ENCODE measurements around the gene HMG20A. TPM values are rescaled to one million over a fixed set of nuclear protein-coding genes. Genes with fewer than 3 reads are reported as not detected.

Gene HMG20A
- total RNA-seq, 6 experiments from 2014 or later, result 26.6 to 30.5 (median 28.3) TPM

DNA sequence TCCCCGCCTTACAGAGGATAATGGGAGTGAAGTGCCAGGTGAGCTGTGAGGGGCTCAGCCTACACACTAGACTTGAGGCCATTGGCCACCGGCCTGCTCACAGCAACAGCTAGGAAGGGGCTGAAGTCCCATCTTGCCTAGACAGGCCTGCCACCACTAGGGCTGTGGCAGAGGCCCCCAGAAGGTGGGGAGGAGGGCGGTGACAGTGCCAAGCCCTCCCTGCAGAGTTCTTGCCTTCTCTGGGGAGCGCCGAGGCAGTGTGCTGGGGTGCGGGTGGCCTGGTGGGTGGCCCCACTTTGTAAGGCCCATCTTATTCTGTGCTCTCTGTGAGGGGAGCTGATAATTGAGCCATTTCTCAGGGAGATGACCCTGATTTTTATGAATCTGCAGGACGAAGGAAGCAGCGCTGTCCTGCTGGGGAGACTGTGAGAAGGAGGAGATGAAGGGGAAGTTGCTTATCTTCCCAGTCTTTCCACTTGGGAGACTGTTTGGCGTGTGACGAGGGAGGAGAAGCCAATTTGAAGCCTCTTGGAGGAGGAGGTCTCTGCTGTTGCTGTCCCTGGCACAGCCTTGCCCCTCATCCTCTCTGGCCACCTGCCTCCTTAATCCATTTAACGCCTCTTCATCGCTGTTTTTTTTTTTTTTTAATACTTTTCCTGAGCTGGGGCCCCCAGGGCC lies 107.7 kb downstream of the HMG20A start:
- Mint-ChIP-seq H3K36me3 (ENCODE audit: low read depth) (no peaks in the 10 kb centered on the region), H3K4me1 (ENCODE audit: low read depth) (peaks cover 15% of the 10 kb centered on the region), H3K9me3 (no peaks in the 10 kb centered on the region), H3K27ac (no peak overlapping the region), H3K27me3 (ENCODE audit: insufficient read depth) (peaks cover 29% of the 10 kb centered on the region), H3K4me3 (no peak overlapping the region)
- no peak for DNase-seq
- TF ChIP-seq, protein P1, sequence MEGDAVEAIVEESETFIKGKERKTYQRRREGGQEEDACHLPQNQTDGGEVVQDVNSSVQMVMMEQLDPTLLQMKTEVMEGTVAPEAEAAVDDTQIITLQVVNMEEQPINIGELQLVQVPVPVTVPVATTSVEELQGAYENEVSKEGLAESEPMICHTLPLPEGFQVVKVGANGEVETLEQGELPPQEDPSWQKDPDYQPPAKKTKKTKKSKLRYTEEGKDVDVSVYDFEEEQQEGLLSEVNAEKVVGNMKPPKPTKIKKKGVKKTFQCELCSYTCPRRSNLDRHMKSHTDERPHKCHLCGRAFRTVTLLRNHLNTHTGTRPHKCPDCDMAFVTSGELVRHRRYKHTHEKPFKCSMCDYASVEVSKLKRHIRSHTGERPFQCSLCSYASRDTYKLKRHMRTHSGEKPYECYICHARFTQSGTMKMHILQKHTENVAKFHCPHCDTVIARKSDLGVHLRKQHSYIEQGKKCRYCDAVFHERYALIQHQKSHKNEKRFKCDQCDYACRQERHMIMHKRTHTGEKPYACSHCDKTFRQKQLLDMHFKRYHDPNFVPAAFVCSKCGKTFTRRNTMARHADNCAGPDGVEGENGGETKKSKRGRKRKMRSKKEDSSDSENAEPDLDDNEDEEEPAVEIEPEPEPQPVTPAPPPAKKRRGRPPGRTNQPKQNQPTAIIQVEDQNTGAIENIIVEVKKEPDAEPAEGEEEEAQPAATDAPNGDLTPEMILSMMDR (IDR thresholded peaks at IDR 0.05), result no peak

DNA sequence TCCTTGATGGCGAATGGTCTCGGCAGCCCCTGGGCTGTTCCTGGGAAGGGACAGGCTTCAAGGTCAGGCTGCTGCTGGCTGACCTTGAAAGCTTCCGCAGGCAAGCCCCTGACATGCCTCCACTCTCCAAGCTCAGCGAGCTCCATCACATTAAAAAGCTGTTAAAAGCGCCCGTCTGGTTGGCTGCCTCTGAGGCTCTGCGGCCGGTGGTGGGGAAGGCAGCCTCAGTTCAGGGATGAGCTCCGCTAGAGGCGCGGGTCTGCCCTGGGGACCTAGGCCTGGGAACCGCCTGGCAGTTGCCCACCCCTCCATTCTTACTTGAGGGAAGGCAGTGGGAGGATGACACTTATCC lies 108.3 kb downstream of the HMG20A start:
- H3K4me1 Mint-ChIP-seq (ENCODE audit: low read depth), result peaks cover 15% of the 10 kb centered on the region
- TF ChIP-seq, protein P1 (IDR thresholded peaks at IDR 0.05), result no peak
- no peaks in the 10 kb centered on the region for H3K36me3 Mint-ChIP-seq (ENCODE audit: low read depth)
- peaks cover 26% of the 10 kb centered on the region for H3K27me3 Mint-ChIP-seq (ENCODE audit: insufficient read depth)
- no peak overlapping the region for H3K27ac Mint-ChIP-seq
- DNase-seq, result no peak
- H3K4me3 Mint-ChIP-seq, result no peak overlapping the region
- no peaks in the 10 kb centered on the region for H3K9me3 Mint-ChIP-seq

DNA sequence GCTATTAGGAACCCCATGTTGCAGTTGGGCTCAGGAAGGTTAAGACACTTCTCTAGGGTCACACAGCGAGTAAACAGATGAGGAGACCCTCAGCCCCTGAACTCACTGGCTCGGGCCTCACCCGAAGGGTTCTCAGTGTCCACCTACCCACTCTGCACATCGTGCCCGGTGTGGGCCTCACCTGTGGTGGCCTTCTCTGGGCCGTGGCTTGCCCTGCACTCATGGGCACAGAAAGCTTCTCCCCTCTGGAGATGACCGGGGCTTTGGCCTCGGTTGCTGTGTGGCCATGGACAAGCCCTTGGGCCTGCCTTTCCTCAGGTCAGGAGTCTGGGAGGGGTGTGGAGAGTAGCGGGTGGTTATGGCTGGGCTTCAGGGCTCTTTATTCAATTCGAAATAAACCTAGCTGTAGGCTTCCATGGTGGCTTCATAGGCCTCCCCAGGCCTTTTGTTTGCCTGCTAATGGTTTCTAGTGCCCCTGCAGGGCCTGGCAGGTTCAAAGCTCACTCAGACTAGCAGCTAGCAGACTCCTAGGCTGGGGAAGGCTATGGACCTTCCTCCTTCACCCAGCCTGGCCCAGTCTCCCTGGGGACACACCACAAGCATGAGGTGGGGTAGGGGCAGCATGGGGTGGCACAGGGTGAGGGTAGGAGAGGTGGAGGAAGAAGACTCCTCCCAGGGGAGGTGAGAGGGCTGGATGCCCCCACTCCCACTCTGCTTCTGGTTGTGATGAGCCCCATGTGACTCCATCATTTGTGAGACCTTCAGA lies 108.9 kb downstream of the HMG20A start:
- Mint-ChIP-seq H3K4me1 (ENCODE audit: low read depth) (peaks cover 15% of the 10 kb centered on the region), H3K36me3 (ENCODE audit: low read depth) (no peaks in the 10 kb centered on the region), H3K27me3 (ENCODE audit: insufficient read depth) (peaks cover 26% of the 10 kb centered on the region), H3K4me3 (no peak overlapping the region), H3K27ac (no peak overlapping the region), H3K9me3 (no peaks in the 10 kb centered on the region)
- TF ChIP-seq, protein P1 (IDR thresholded peaks at IDR 0.05), result no peak
- DNase-seq, result no peak

DNA sequence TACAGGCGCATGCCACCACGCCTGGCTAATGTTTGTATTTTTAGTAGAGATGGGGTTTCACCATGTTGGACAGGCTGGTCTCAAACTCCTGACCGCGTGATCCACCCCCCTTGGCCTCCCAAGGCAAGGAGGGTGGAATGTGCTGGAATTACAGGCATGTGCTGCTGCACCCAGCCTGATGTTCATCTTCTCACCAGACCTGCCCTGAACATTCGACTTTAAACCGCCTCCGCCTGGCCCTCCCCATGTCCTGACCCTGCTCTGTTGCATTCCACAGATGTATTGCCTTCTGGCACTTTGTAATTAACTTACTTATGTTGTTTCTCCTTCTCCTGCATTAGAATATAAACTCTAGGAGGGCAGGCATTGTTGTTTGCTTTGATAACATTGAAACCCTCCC lies 109.9 kb downstream of the HMG20A start:
- TF ChIP-seq, protein P1 (IDR thresholded peaks at IDR 0.05), result no peak
- H3K27ac Mint-ChIP-seq, result no peak overlapping the region
- H3K27me3 Mint-ChIP-seq (ENCODE audit: insufficient read depth), result peaks cover 26% of the 10 kb centered on the region
- peaks cover 15% of the 10 kb centered on the region for H3K4me1 Mint-ChIP-seq (ENCODE audit: low read depth)
- H3K9me3 Mint-ChIP-seq, result no peaks in the 10 kb centered on the region
- no peak for DNase-seq
- no peak overlapping the region for H3K4me3 Mint-ChIP-seq
- H3K36me3 Mint-ChIP-seq (ENCODE audit: low read depth), result no peaks in the 10 kb centered on the region

DNA sequence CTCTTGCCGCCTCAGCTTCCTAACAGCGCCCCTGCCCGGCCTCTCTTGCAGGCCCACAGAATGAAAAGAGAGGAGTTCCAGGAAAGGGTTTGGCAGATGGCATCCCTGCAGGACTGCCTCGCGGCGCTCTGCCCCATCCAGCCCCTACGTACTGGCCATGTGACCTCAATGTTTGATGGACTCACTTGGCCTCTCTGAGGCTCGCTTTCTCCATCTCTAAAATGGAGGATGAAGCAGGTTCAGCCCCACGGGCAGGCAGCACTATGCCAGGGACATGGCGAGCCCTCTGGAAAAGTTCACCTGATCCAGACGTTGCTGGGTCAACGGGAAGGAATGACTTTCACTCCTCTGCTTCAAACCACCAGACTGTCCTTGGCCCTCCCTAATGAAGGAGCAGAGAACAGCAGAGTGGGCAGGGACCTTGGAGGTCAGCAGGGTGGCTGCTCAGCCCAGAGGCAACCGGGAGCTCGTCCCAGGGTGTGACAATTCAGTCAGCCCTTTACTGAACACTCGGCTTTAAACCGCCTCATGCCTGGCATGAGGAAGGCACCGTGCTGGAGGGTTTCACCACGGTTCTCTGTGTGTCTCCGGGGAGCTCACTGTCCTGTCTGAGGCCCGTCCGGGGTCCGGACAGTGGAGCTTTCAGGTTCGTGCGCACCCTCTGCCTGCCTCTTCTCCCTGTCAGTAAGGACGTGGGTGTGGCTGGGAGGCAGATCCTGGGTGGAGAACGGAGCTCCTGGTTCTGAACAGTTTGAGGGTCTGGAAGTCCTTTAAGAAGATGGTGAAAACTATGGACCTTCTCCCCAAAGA lies 110.7 kb downstream of the HMG20A start:
- no peak overlapping the region for H3K27ac Mint-ChIP-seq
- DNase-seq, result no peak
- no peak overlapping the region for H3K4me3 Mint-ChIP-seq
- no peaks in the 10 kb centered on the region for H3K36me3 Mint-ChIP-seq (ENCODE audit: low read depth)
- no peaks in the 10 kb centered on the region for H3K9me3 Mint-ChIP-seq
- peaks cover 15% of the 10 kb centered on the region for H3K4me1 Mint-ChIP-seq (ENCODE audit: low read depth)
- TF ChIP-seq, protein P1 (IDR thresholded peaks at IDR 0.05), result no peak
- H3K27me3 Mint-ChIP-seq (ENCODE audit: insufficient read depth), result peaks cover 29% of the 10 kb centered on the region
